GM13976 (cell line): ENCODE data around the gene ARF6.

Source experiments
- DNase-seq: peaks from one replicate; pipeline ENCODE4 v3.0.0; 2012; ENCODE audit warnings: low spot score
- CTCF ChIP-seq: IDR thresholded peaks from 2 replicates; pipeline ENCODE4 v1.5.1; 2012; ENCODE audit warnings: borderline replicate concordance, mild to moderate bottlenecking; ENCODE audit not compliant: insufficient read depth; ENCODE audit errors: extremely low read depth, missing control alignments, control extremely low read depth
- in situ Hi-C: fragments of 300-500 bp; cut with MboI; formaldehyde crosslinking; loops from one replicate; pipeline ENCODE4 v1.12.0; 2022; ENCODE audit warnings: low sequenced_read_pairs, mixed read lengths, inconsistent platforms; ENCODE audit not compliant: unreplicated experiment

Gene ARF6

GRCh38 chr14:49945448-49946319 lies 52.8 kb downstream of the ARF6 start:
- DNase-seq: no peak
- in situ Hi-C loops: no loop called here

More at GRCh38 chr14:49945448-49946319, 52.8 kb downstream of the ARF6 start:
- TF ChIP-seq CTCF: no peak
